HCT116 (cell line): Measurements from ENCODE around the gene HAUS6.

ENCODE experiments used
- CEBPB ChIP-seq: IDR thresholded peaks from 2 replicates; pipeline ENCODE4 v1.6.1; 2012; ENCODE audit warnings: low read depth
- EZH2 ChIP-seq: fragments of 200-600 bp; sonication (generic); IDR thresholded peaks from 2 replicates; pipeline ENCODE4 v1.6.1; 2017; ENCODE audit warnings: antibody characterized with exemption, mixed run types
- EZH2phosphoT487 ChIP-seq: fragments of 200-600 bp; IDR thresholded peaks from 2 replicates; pipeline ENCODE4 v1.6.1; 2018; ENCODE audit warnings: antibody characterized with exemption, borderline replicate concordance
- JUND ChIP-seq: IDR thresholded peaks from 2 replicates; pipeline ENCODE4 v1.6.1; 2012
- POLR2A ChIP-seq: IDR thresholded peaks from 2 replicates; pipeline ENCODE4 v1.7.0; 2011; ENCODE audit warnings: borderline replicate concordance; ENCODE audit not compliant: insufficient read depth, insufficient read length; ENCODE audit errors: extremely low read depth
- POLR2AphosphoS5 ChIP-seq: IDR thresholded peaks from 2 replicates; pipeline ENCODE4 v1.6.1; 2011; ENCODE audit warnings: mild to moderate bottlenecking, low read depth, low read length, moderate library complexity
- YY1 ChIP-seq: IDR thresholded peaks from 2 replicates; pipeline ENCODE4 v1.6.1; 2011; ENCODE audit warnings: low read length, low read depth, moderate library complexity, mild to moderate bottlenecking; ENCODE audit not compliant: insufficient replicate concordance; ENCODE audit errors: extremely low read depth
- TF ChIP-seq, protein P1 (sequence below), 3 experiments: fragments of 200-600 bp in 1 of 3; sonication (generic) in 1 of 3; IDR thresholded peaks in 2 of 3; conservative IDR thresholded peaks in 1 of 3; 2 replicates each; pipeline ENCODE4 v1.5.1; 2012 to 2017; ENCODE audit warnings: low read depth in 2 of 3, low read length in 2 of 3, antibody characterized with exemption in 1 of 3, borderline replicate concordance in 1 of 3, control low read depth in 1 of 3, mild to moderate bottlenecking in 1 of 3, mixed read lengths in 1 of 3, mixed run types in 1 of 3, moderate library complexity in 1 of 3; ENCODE audit not compliant: insufficient read depth in 1 of 3
- TF ChIP-seq, protein P2 (sequence below): IDR thresholded peaks from 2 replicates; pipeline ENCODE4 v1.6.1; 2012

DNA sequence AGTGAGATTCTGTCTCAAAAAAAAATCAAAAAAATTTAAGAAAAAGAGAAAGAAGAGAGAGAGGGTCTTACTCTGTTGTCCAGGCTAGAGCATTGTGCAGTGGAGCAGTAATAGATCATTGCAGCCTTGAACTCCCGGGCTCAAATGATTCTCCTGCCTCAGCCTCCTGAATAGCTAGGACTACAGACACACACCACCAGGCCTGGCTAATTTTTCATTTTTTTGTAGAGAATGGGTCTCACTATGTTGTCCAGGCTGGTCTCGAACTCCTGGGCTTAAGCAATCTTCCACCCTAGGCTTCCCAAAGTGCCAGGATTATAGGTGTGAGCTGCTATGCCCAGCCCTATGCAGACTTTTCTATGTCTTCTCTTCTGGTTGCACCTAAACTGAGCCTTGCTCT, 28.5 kb downstream of the HAUS6 start:
- TF ChIP-seq POLR2A: no peak
- TF ChIP-seq, protein P1, sequence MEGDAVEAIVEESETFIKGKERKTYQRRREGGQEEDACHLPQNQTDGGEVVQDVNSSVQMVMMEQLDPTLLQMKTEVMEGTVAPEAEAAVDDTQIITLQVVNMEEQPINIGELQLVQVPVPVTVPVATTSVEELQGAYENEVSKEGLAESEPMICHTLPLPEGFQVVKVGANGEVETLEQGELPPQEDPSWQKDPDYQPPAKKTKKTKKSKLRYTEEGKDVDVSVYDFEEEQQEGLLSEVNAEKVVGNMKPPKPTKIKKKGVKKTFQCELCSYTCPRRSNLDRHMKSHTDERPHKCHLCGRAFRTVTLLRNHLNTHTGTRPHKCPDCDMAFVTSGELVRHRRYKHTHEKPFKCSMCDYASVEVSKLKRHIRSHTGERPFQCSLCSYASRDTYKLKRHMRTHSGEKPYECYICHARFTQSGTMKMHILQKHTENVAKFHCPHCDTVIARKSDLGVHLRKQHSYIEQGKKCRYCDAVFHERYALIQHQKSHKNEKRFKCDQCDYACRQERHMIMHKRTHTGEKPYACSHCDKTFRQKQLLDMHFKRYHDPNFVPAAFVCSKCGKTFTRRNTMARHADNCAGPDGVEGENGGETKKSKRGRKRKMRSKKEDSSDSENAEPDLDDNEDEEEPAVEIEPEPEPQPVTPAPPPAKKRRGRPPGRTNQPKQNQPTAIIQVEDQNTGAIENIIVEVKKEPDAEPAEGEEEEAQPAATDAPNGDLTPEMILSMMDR (IDR thresholded peaks at IDR 0.05 in 2 of 3, conservative IDR thresholded peaks at IDR 0.05 in 1 of 3; ENCODE audit: borderline replicate concordance in 1 of 3, insufficient read depth in 1 of 3, low read depth in 2 of 3, low read length in 2 of 3): no peak
- TF ChIP-seq YY1: no peak
- TF ChIP-seq POLR2AphosphoS5: no peak
- TF ChIP-seq, protein P2, sequence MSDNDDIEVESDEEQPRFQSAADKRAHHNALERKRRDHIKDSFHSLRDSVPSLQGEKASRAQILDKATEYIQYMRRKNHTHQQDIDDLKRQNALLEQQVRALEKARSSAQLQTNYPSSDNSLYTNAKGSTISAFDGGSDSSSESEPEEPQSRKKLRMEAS: no peak
- TF ChIP-seq EZH2: no peak
- no peak for TF ChIP-seq JUND
- TF ChIP-seq CEBPB: no peak
- TF ChIP-seq EZH2phosphoT487: no peak
